ENCODE measurements around the gene C19orf85.
"Not testable (repeated sequence)": the region's sequence is repeated elsewhere in the genome, so short reads cannot be mapped to it uniquely, and the experiment has no call there.

Gene C19orf85

GRCh38 chr19:55457683-55458457 lies 6.7 kb downstream of the C19orf85 start:
- no peak for DNase-seq (ENCODE audit: low spot score)

- no peak for DNase-seq (ENCODE audit: low spot score)
These were observed 8.2 kb downstream of the C19orf85 start for GRCh38 chr19:55456347-55456746.

GRCh38 chr19:55455576-55456235 lies 8.8 kb downstream of the C19orf85 start:
- no peak for DNase-seq (ENCODE audit: low spot score)

GRCh38 chr19:55454787-55455243 lies 9.7 kb downstream of the C19orf85 start:
- DNase-seq (ENCODE audit: low spot score): no peak

GRCh38 chr19:55453511-55454260 lies 10.9 kb downstream of the C19orf85 start:
- DNase-seq (ENCODE audit: low spot score): no peak

GRCh38 chr19:55452749-55453346 lies 11.7 kb downstream of the C19orf85 start:
- peak; percentile 96 for DNase-seq (ENCODE audit: low spot score)

GRCh38 chr19:55451965-55452748 lies 12.4 kb downstream of the C19orf85 start:
- no peak for DNase-seq (ENCODE audit: low spot score)

- no peak for DNase-seq (ENCODE audit: low spot score)
These were observed 13.2 kb downstream of the C19orf85 start for GRCh38 chr19:55451163-55451964.

- no peak for DNase-seq (ENCODE audit: low spot score)
These were observed 15.1 kb downstream of the C19orf85 start for GRCh38 chr19:55449469-55449868.

- not testable (repeated sequence) for DNase-seq (ENCODE audit: low spot score)
These were observed 16.4 kb downstream of the C19orf85 start for GRCh38 chr19:55448175-55448490.

GRCh38 chr19:55447421-55448174 lies 17.0 kb downstream of the C19orf85 start:
- DNase-seq (ENCODE audit: low spot score): no peak

GRCh38 chr19:55446060-55446459 lies 18.5 kb downstream of the C19orf85 start:
- no peak for DNase-seq (ENCODE audit: low spot score)

GRCh38 chr19:55444646-55445045 lies 19.9 kb downstream of the C19orf85 start:
- DNase-seq (ENCODE audit: low spot score): no peak

GRCh38 chr19:55443824-55444480 lies 20.6 kb downstream of the C19orf85 start:
- no peak for DNase-seq (ENCODE audit: low spot score)

- no peak for DNase-seq (ENCODE audit: low spot score)
These were observed 21.3 kb downstream of the C19orf85 start, which contains the start of gene SHISA7 for GRCh38 chr19:55443045-55443823. SHISA7 (minus strand) TSS chr19:55443300; CDS start chr19:55442863, 437 bp downstream.

- no peak for DNase-seq (ENCODE audit: low spot score)
These were observed 22.1 kb downstream of the C19orf85 start for GRCh38 chr19:55442372-55442961.

GRCh38 chr19:55441692-55442321 lies 22.7 kb downstream of the C19orf85 start:
- DNase-seq (ENCODE audit: low spot score): no peak

GRCh38 chr19:55441319-55441691 lies 23.2 kb downstream of the C19orf85 start:
- no peak for DNase-seq (ENCODE audit: low spot score)

Measured in left forelimb (tissue), 1 donor.